ENCODE data around the gene ZMYM4. TPM values are rescaled to one million over a fixed set of nuclear protein-coding genes. Genes with fewer than 3 reads are reported as not detected.

The ZMYM4 gene
- total and polyA plus RNA-seq, 8 donors: 8.8 to 104 (median 23.7) TPM

DNA sequence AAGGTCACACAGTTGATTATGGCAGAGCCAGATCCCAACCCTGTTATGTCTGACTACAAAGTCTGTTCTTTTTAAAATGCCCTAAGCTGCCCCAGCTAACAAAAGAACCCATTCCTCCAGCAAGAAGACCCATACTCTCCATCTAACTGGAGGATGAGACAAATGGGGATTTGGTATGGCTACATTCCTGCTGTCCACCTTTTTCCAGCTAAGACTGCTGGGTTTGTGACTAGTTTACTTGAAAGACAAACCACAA, 175.9 kb downstream of the ZMYM4 start:
- no peaks in the 10 kb centered on the region for H3K9me3 ChIP-seq

DNA sequence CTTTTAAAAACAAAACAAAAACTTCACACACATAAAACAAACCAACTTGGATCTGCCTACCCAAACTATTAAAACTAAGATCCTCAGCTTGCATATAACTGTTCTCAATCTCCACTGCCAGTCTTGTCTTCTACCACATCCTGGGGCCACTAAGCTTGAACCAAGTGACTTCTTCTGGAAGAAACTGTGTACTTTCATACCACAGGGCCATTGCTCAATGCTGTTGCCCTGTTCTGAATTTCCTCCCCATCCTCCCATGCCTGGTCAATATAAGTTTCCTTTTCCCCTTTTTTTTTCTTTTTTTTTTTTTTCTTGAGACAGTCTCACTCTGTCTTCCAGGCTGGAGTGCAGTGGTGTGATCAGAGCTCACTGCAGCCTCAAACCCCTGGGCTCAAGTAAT, 178.8 kb downstream of the ZMYM4 start:
- H3K4me1 ChIP-seq: peaks cover 26 to 51% (median 39%) of the 10 kb centered on the region in 4 donors
- H3K27me3 ChIP-seq: no peaks in the 10 kb centered on the region
- no peak for TF ChIP-seq CTCF (IDR thresholded peaks at IDR 0.05)
- no peak overlapping the region for H3K4me3 ChIP-seq
- DNase-seq: no peak
- no peaks in the 10 kb centered on the region for H3K9me3 ChIP-seq
- peaks cover 17 to 83% (median 81%) of the 10 kb centered on the region in 4 donors for H3K36me3 ChIP-seq
- intact Hi-C loops (cut with DNase I; ENCODE audit: low total_unique reads): loop anchor here (10.0 kb wide), 1 partner anchor 278 kb away; no protein-coding TSS in a partner anchor
- peak overlapping the region in 1 of 5 donors; percentile 84 for H3K27ac ChIP-seq

More for the DNA sequence above, 175.9 kb downstream of the ZMYM4 start:
- H3K4me3 ChIP-seq: no peak overlapping the region
- DNase-seq: no peak
- peaks cover 42 to 98% (median 96%) of the 10 kb centered on the region in 4 donors for H3K36me3 ChIP-seq
- intact Hi-C loops (cut with DNase I; ENCODE audit: low total_unique reads): loop anchor here (10.0 kb wide), 1 partner anchor 280 kb away; no protein-coding TSS in a partner anchor
- H3K4me1 ChIP-seq: peaks cover 10 to 26% (median 18%) of the 10 kb centered on the region in 4 donors
- H3K27ac ChIP-seq: no peak overlapping the region
- TF ChIP-seq POLR2A (IDR thresholded peaks at IDR 0.05) (no peak), EP300 (IDR thresholded peaks at IDR 0.05) (no peak)
- H3K27me3 ChIP-seq: no peaks in the 10 kb centered on the region

DNA sequence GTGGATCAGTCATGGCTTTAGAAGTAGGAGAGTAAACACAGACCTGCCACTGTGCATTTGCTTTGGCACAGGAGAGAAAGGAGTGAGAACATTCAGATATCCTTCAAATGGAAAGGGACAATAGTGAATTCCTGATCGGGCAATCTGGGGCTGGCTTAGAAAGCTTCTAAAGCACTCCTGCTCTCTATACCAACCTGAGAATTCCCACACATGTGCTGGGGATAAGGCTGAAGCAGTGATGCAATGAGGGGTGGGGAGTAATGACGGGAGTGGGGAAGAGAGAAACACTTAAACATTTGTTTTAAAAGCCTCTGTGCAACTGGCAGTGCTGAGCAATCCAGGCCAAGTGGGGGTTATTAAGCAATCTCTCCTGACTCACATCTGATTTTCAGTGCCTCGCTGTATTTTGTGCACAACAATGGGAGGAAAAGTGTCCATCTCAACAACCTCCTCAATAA, 179.9 kb downstream of the ZMYM4 start:
- intact Hi-C loops (cut with DNase I; ENCODE audit: low total_unique reads): loop anchor here (10.0 kb wide), 1 partner anchor 276 kb away; no protein-coding TSS in a partner anchor
- no peaks in the 10 kb centered on the region for H3K27me3 ChIP-seq
- WGBS, 5 donors: 18 to 56% (median 37%) methylated on average over 3 of the region's 3 CpGs

DNA sequence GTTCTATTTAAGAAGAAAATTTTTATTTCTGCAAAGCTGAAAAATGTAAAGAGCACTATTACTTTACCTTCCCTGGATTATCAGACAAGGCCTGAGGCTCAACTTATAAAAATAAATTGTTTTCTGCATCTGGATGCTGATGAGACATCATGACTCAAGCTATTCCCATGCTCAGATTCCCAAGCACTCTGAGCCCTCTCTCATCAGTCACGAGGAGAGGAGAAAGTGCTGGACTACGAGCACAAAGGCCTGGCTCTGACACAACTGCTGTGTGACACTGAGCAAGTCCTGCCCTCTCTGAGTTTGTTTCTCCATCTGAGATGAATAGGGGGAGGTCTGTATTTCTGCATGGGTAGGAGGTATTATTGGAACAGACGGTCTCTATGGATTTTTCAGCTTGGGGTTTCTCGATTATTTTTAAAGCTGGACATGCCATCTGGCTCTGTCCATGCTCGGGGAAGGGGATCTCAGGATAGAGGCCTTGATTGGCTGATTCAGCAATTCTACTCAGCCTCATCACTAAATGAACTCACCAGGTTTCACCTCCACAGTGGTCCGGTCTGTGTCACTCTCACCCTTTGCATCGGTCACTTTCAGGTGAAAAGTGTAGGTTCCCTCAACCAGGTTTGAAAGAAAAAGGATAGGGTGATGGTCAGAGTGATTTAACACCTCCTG, 181.0 kb downstream of the ZMYM4 start:
- 86 to 91% (median 89%) methylated on average over 7 of the region's 7 CpGs for WGBS, 5 donors

More for the DNA sequence above, 179.9 kb downstream of the ZMYM4 start:
- DNase-seq: peak in 1 of 2 donors; percentile 49
- Histone ChIP-seq H3K4me1 (peaks cover 35 to 62% (median 49%) of the 10 kb centered on the region in 4 donors), H3K36me3 (peaks cover 7 to 79% (median 76%) of the 10 kb centered on the region in 4 donors), H3K4me3 (no peak overlapping the region), H3K9me3 (no peaks in the 10 kb centered on the region), H3K27ac (peak overlapping the region; percentile 32 to 84 (median 41))
- peak in 1 of 3 donors; percentile 4 for TF ChIP-seq POLR2AphosphoS5 (IDR thresholded peaks at IDR 0.05)
- no peak for TF ChIP-seq EP300 (IDR thresholded peaks at IDR 0.05)
- no peak for TF ChIP-seq CTCF (IDR thresholded peaks at IDR 0.05)
- no peak for TF ChIP-seq POLR2A (IDR thresholded peaks at IDR 0.05)

More for the DNA sequence above, 181.0 kb downstream of the ZMYM4 start:
- DNase-seq: no peak
- Histone ChIP-seq H3K36me3 (peaks cover under 1 to 79% (median 72%) of the 10 kb centered on the region in 4 donors), H3K27me3 (no peaks in the 10 kb centered on the region), H3K4me1 (peaks cover 35 to 73% (median 53%) of the 10 kb centered on the region in 4 donors), H3K27ac (peak overlapping the region in 3 of 5 donors; percentile 32 to 84 (median 61)), H3K4me3 (no peak overlapping the region), H3K9me3 (no peaks in the 10 kb centered on the region)
- no peak for TF ChIP-seq POLR2A (IDR thresholded peaks at IDR 0.05)
- no peak for TF ChIP-seq EP300 (IDR thresholded peaks at IDR 0.05)
- no peak for TF ChIP-seq POLR2AphosphoS5 (IDR thresholded peaks at IDR 0.05)
- TF ChIP-seq CTCF (IDR thresholded peaks at IDR 0.05): no peak
- intact Hi-C loops (cut with DNase I; ENCODE audit: low total_unique reads): loop anchor here (5.0 to 10.0 kb wide), 2 partner anchors 113 to 275 kb away; no protein-coding TSS in a partner anchor

Measured in stomach (tissue), 9 donors.